OCI-LY1 (cell line): ENCODE measurements around the gene H1-8.

Source experiments
- CTCF ChIP-seq: fragments of 200-600 bp; sonication (generic), shearing (Covaris generic); IDR thresholded peaks from 2 replicates; pipeline ENCODE4 v1.5.1; 2017; ENCODE audit warnings: mild to moderate bottlenecking, antibody characterized with exemption, low read length, moderate library complexity, mixed read lengths
- EZH2 ChIP-seq: fragments of 200-600 bp; sonication (generic), shearing (Covaris generic); IDR thresholded peaks from 2 replicates; pipeline ENCODE4 v1.8.0; 2017; ENCODE audit warnings: borderline replicate concordance, mixed run types, mild to moderate bottlenecking, antibody characterized with exemption, low read length, moderate library complexity, mixed read lengths

- TF ChIP-seq CTCF (no peak), EZH2 (no peak)
Observed at GRCh38 chr3:129562803-129563202, 19.8 kb downstream of the H1-8 start.
